Activated naive CD4-positive, alpha-beta T cell treated with Interleukin-2 at 50 U/mL for 16 hours (primary cell): ENCODE results near the gene HLA-G.
"Not testable (repeated sequence)": the region's sequence is repeated elsewhere in the genome, so short reads cannot be mapped to it uniquely, and the experiment has no call there.

Source experiments
- DNase-seq: peaks from one replicate; pipeline ENCODE4 v3.0.0-alpha.2; 2020

The HLA-G gene

GRCh38 chr6:29875257-29875656 lies 47.6 kb downstream of the HLA-G start:
- DNase-seq = no peak

GRCh38 chr6:29875734-29876133 lies 48.1 kb downstream of the HLA-G start:
- DNase-seq = not testable (repeated sequence)
